Vagina (tissue), 2 donors: Measurements from ENCODE around the gene GMEB2. TPM values are rescaled to one million over a fixed set of nuclear protein-coding genes. Genes with fewer than 3 reads are reported as not detected.
"Not testable (repeated sequence)": the region's sequence is repeated elsewhere in the genome, so short reads cannot be mapped to it uniquely, and the experiment has no call there.

ENCODE experiments used
- DNase-seq, 2 donors: peaks; one replicate each; pipeline ENCODE4 v3.0.0-alpha.2; 2017; ENCODE audit errors: extremely low spot score in 2 of 2
- H3K27ac ChIP-seq: fragments of 200-600 bp; sonication (generic); one replicate; pipeline ENCODE4 v1.5.1; 2019
- H3K27me3 ChIP-seq: fragments of 200-600 bp; sonication (generic); one replicate; pipeline ENCODE4 v1.5.1; 2019
- H3K36me3 ChIP-seq, 2 donors: fragments of 200-600 bp; sonication (generic); one replicate each; pipeline ENCODE4 v1.5.1; 2017 to 2019
- H3K4me1 ChIP-seq: fragments of 200-600 bp; sonication (generic); one replicate; pipeline ENCODE4 v1.5.1; 2019
- H3K4me3 ChIP-seq, 2 donors: fragments of 200-600 bp; sonication (generic); 1 replicate in 1 of 2; 2 replicates in 1 of 2; pipeline ENCODE4 v1.5.1; 2016 to 2019
- H3K9me3 ChIP-seq: fragments of 200-600 bp; sonication (generic); one replicate; pipeline ENCODE4 v1.5.1; 2019
- CTCF ChIP-seq, 3 experiments: fragments of 450-650 bp in 2 of 3; fragments of 200-600 bp in 1 of 3; sonication (generic) in 1 of 3; IDR thresholded peaks; one replicate each; pipeline ENCODE4 v1.5.1; 2017 to 2019; ENCODE audit warnings: antibody characterized with exemption in 3 of 3, mild to moderate bottlenecking in 2 of 3, moderate library complexity in 2 of 3
- POLR2A ChIP-seq, 2 donors: fragments of 450-650 bp; IDR thresholded peaks; one replicate each; pipeline ENCODE4 v1.6.1; 2017; ENCODE audit warnings: antibody characterized with exemption in 2 of 2, mild to moderate bottlenecking in 2 of 2, moderate library complexity in 2 of 2
- POLR2AphosphoS5 ChIP-seq, 2 donors: sonication (generic); formaldehyde crosslinking; IDR thresholded peaks; one replicate each; pipeline ENCODE4 v1.9.0; 2017; ENCODE audit warnings: antibody characterized with exemption in 2 of 2, mild to moderate bottlenecking in 2 of 2, low read depth in 1 of 2; ENCODE audit not compliant: insufficient read depth in 1 of 2
- intact Hi-C: fragments of 100-400 bp; cut with DNase I; formaldehyde crosslinking; loops from one replicate; pipeline ENCODE4 v1.15.1; 2023
- total RNA-seq: library from RNA; depleted of rRNA; stranded (reverse); fragments of >200 nt; gene quantifications from one replicate; pipeline ENCODE4 v1.2.3, GENCODE V29; 2016

GMEB2 gene
- total RNA-seq, 1 donor from 2014 or later, result 11.3 TPM

- DNase-seq, result no peak
- Histone ChIP-seq H3K27me3 (no peaks in the 10 kb centered on the region), H3K27ac (no peak overlapping the region), H3K4me1 (peaks cover 8% of the 10 kb centered on the region), H3K9me3 (no peaks in the 10 kb centered on the region), H3K36me3 (no peaks in the 10 kb centered on the region), H3K4me3 (no peak overlapping the region)
- intact Hi-C loops, result no loop called here
- no peak for TF ChIP-seq CTCF (IDR thresholded peaks at IDR 0.05)
- no peak for TF ChIP-seq POLR2A (IDR thresholded peaks at IDR 0.05)
- no peak for TF ChIP-seq POLR2AphosphoS5 (IDR thresholded peaks at IDR 0.05; ENCODE audit: insufficient read depth in 1 of 2, low read depth in 1 of 2)
Measured at GRCh38 chr20:63636752-63637628, 10.1 kb upstream of the GMEB2 start.

- no peaks in the 10 kb centered on the region for H3K9me3 ChIP-seq
- no peak for DNase-seq
- TF ChIP-seq POLR2A (IDR thresholded peaks at IDR 0.05) (no peak), POLR2AphosphoS5 (IDR thresholded peaks at IDR 0.05; ENCODE audit: insufficient read depth in 1 of 2, low read depth in 1 of 2) (peak in 1 of 2 donors; percentile 39), CTCF (IDR thresholded peaks at IDR 0.05) (no peak)
- no peak overlapping the region for H3K4me3 ChIP-seq
- peaks cover 8% of the 10 kb centered on the region for H3K4me1 ChIP-seq
- H3K27ac ChIP-seq, result no peak overlapping the region
- intact Hi-C loops, result no loop called here
- no peaks in the 10 kb centered on the region for H3K27me3 ChIP-seq
- no peaks in the 10 kb centered on the region for H3K36me3 ChIP-seq
Measured at GRCh38 chr20:63635431-63636141, 8.7 kb upstream of the GMEB2 start.

GRCh38 chr20:63633732-63634131, 6.8 kb upstream of the GMEB2 start:
- TF ChIP-seq POLR2A (IDR thresholded peaks at IDR 0.05) (no peak), CTCF (IDR thresholded peaks at IDR 0.05) (no peak), POLR2AphosphoS5 (IDR thresholded peaks at IDR 0.05; ENCODE audit: insufficient read depth in 1 of 2, low read depth in 1 of 2) (no peak)
- intact Hi-C loops, result no loop called here
- no peaks in the 10 kb centered on the region for H3K27me3 ChIP-seq
- H3K27ac ChIP-seq, result no peak overlapping the region
- no peaks in the 10 kb centered on the region for H3K9me3 ChIP-seq
- no peaks in the 10 kb centered on the region for H3K36me3 ChIP-seq
- DNase-seq, result no peak
- H3K4me3 ChIP-seq, result no peak overlapping the region
- H3K4me1 ChIP-seq, result peaks cover 5% of the 10 kb centered on the region

GRCh38 chr20:63631426-63631825, 4.5 kb upstream of the GMEB2 start:
- DNase-seq, H3K9me3 ChIP-seq, H3K36me3 ChIP-seq, H3K27ac ChIP-seq, intact Hi-C loops, H3K27me3 ChIP-seq, H3K4me3 ChIP-seq: not testable (repeated sequence)
- peaks cover 19% of the 10 kb centered on the region for H3K4me1 ChIP-seq

GRCh38 chr20:63630956-63631355, 4.1 kb upstream of the GMEB2 start:
- intact Hi-C loops, H3K27ac ChIP-seq, DNase-seq: not testable (repeated sequence)

More at GRCh38 chr20:63630956-63631355, 4.1 kb upstream of the GMEB2 start:
- not testable (repeated sequence) for H3K4me3 ChIP-seq, H3K27me3 ChIP-seq, H3K9me3 ChIP-seq, H3K36me3 ChIP-seq
- H3K4me1 ChIP-seq, result peaks cover 22% of the 10 kb centered on the region
